Liver (tissue), 9 donors: ENCODE results near the gene KLHL2. TPM values are rescaled to one million over a fixed set of nuclear protein-coding genes. Genes with fewer than 3 reads are reported as not detected.

Experiments used
- DNase-seq: peaks from one replicate; pipeline ENCODE4 v3.0.0-alpha.2; 2017; ENCODE audit warnings: low spot score
- H3K27ac ChIP-seq, 2 donors: one replicate each; pipeline ENCODE4 v1.7.0; 2013; ENCODE audit warnings: inconsistent platforms in 2 of 2, low read length in 2 of 2, control low read depth in 1 of 2, low read depth in 1 of 2, mild to moderate bottlenecking in 1 of 2
- H3K27me3 ChIP-seq, 4 donors: one replicate each; pipeline versions ENCODE4 v1.6.1 to v1.7.0; 2013; ENCODE audit warnings: low read length in 3 of 4, inconsistent platforms in 1 of 4, mild to moderate bottlenecking in 1 of 4, moderate library complexity in 1 of 4; ENCODE audit not compliant: control insufficient read depth in 4 of 4, insufficient read depth in 4 of 4
- H3K36me3 ChIP-seq, 4 donors: one replicate each; pipeline versions ENCODE4 v1.6.1 to v1.7.0; 2013; ENCODE audit warnings: low read length in 3 of 4, mild to moderate bottlenecking in 3 of 4, low read depth in 1 of 4, moderate library complexity in 1 of 4; ENCODE audit not compliant: control insufficient read depth in 4 of 4, insufficient read depth in 3 of 4
- H3K4me1 ChIP-seq, 4 donors: one replicate each; pipeline versions ENCODE4 v1.6.1 to v1.7.0; 2013; ENCODE audit warnings: low read length in 3 of 4, mild to moderate bottlenecking in 3 of 4, moderate library complexity in 1 of 4; ENCODE audit not compliant: control insufficient read depth in 4 of 4, insufficient read depth in 4 of 4
- H3K4me3 ChIP-seq, 3 donors: one replicate each; pipeline versions ENCODE4 v1.6.1 to v1.7.0; 2013; ENCODE audit warnings: low read length in 3 of 3, control low read depth in 1 of 3, low read depth in 1 of 3, mild to moderate bottlenecking in 1 of 3
- H3K9ac ChIP-seq, 2 donors: one replicate each; pipeline ENCODE4 v1.7.0; 2013; ENCODE audit warnings: low read length in 2 of 2, mild to moderate bottlenecking in 2 of 2, moderate library complexity in 2 of 2, control low read depth in 1 of 2, low read depth in 1 of 2
- H3K9me3 ChIP-seq, 4 donors: one replicate each; pipeline versions ENCODE4 v1.6.1 to v1.7.0; 2013; ENCODE audit warnings: low read length in 3 of 4; ENCODE audit not compliant: control insufficient read depth in 4 of 4
- EGR1 ChIP-seq, 2 donors: IDR thresholded peaks; 2 replicates each; pipeline ENCODE4 v1.6.1; 2016 to 2018; ENCODE audit warnings: antibody characterized with exemption in 2 of 2, low read depth in 2 of 2
- FOXA1 ChIP-seq: IDR thresholded peaks from 2 replicates; pipeline ENCODE4 v1.6.1; 2016; ENCODE audit warnings: antibody characterized with exemption
- FOXA2 ChIP-seq: IDR thresholded peaks from 2 replicates; pipeline ENCODE4 v1.6.1; 2016; ENCODE audit warnings: antibody characterized with exemption
- HNF4A ChIP-seq, 2 donors: conservative IDR thresholded peaks; 2 replicates each; pipeline ENCODE4 v1.6.1; 2016; ENCODE audit warnings: antibody characterized with exemption in 2 of 2, mild to moderate bottlenecking in 2 of 2
- HNF4G ChIP-seq: IDR thresholded peaks from 2 replicates; pipeline ENCODE4 v1.6.1; 2016; ENCODE audit warnings: antibody characterized with exemption
- NR2F2 ChIP-seq: IDR thresholded peaks from 2 replicates; pipeline ENCODE4 v1.6.1; 2016; ENCODE audit warnings: antibody characterized with exemption
- RAD21 ChIP-seq, 2 donors: IDR thresholded peaks; 2 replicates each; pipeline ENCODE4 v1.6.1; 2016; ENCODE audit warnings: antibody characterized with exemption in 2 of 2, mild to moderate bottlenecking in 2 of 2
- RXRA ChIP-seq, 2 donors: IDR thresholded peaks; 2 replicates each; pipeline ENCODE4 v1.6.1; 2017 to 2018; ENCODE audit warnings: antibody characterized with exemption in 2 of 2, mild to moderate bottlenecking in 1 of 2
- WGBS: extraction: QIAGEN DNeasy Blood & Tissue Kit; methylation state at CpG from one replicate; pipeline ENCODE4 v1.1.7; 2013; 5-methylcytosine and 5-hydroxymethylcytosine counted together
- polyA plus RNA-seq, 2 donors: library from polyadenylated mRNA; stranded (reverse) in 1 of 2; unstranded in 1 of 2; fragments of 200-250 nt in 1 of 2; fragments of >200 nt in 1 of 2; fragmentation: Nextera tagmentation in 1 of 2; extraction: Ambion mirVana in 1 of 2; gene quantifications; one replicate each; pipeline versions ENCODE4 v1.2.1 to v1.2.3, GENCODE V29; 2013 to 2015
- total RNA-seq, 2 donors: library from RNA; depleted of rRNA; stranded (reverse); fragments of >200 nt; gene quantifications; one replicate each; pipeline ENCODE4 v1.2.3, GENCODE V29; 2014
- TF ChIP-seq, protein P1 (sequence below): IDR thresholded peaks from 2 replicates; pipeline ENCODE4 v1.6.1; 2016; ENCODE audit warnings: antibody characterized with exemption
- TF ChIP-seq, protein P2 (sequence below): IDR thresholded peaks from 2 replicates; pipeline ENCODE4 v1.6.1; 2016; ENCODE audit warnings: antibody characterized with exemption
- TF ChIP-seq, protein P3 (sequence below): fragments of 150-350 bp; IDR thresholded peaks from 2 replicates; pipeline ENCODE4 v1.5.1; 2017; ENCODE audit warnings: improper control_type of control experiment, low read depth, low read length; ENCODE audit not compliant: missing input control
- TF ChIP-seq, protein P4 (sequence below): IDR thresholded peaks from 2 replicates; pipeline ENCODE4 v1.6.1; 2016; ENCODE audit warnings: antibody characterized with exemption
- TF ChIP-seq, protein P5 (sequence below): IDR thresholded peaks from 2 replicates; pipeline ENCODE4 v1.6.1; 2016; ENCODE audit warnings: antibody characterized with exemption, mild to moderate bottlenecking
- donor health status: healthy.
- donor health status: healthy.
- donor health status: healthy.
- donor health status: healthy.
- donor health status: healthy.

The KLHL2 gene
- total and polyA plus RNA-seq, 4 donors: 10.0 to 37.9 (median 13.6) TPM

DNA sequence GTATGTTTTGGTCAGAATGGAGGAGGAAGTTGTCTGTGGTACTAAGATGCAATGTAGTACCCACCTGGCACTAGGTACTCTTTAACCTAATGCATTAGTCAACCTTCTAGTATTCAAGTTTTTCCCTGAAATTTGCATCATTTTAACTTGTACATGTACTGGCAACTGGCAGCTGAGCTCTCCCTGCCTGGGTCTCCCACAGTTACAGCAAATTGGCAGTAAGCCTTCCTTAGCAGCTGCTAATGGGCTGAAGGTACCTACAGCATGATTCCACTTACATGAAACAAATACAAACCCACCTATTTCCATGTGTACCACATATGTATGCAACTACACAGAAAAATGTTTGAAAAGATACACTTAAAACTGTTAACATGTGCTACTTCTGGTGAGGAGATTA is 8.1 kb upstream of the KLHL2 start:
- H3K36me3 ChIP-seq: no peaks in the 10 kb centered on the region
- peaks cover 2 to 7% (median 6%) of the 10 kb centered on the region in 4 donors for H3K4me1 ChIP-seq
- no peak overlapping the region for H3K27ac ChIP-seq
- no peaks in the 10 kb centered on the region for H3K9me3 ChIP-seq
- no peak for DNase-seq
- no peak overlapping the region for H3K9ac ChIP-seq
- no peak overlapping the region for H3K4me3 ChIP-seq
- TF ChIP-seq, protein P1, sequence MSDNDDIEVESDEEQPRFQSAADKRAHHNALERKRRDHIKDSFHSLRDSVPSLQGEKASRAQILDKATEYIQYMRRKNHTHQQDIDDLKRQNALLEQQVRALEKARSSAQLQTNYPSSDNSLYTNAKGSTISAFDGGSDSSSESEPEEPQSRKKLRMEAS: no peak
- TF ChIP-seq NR2F2 (no peak), FOXA1 (no peak), HNF4G (no peak), EGR1 (IDR thresholded peaks at IDR 0.05; ENCODE audit: low read depth in 2 of 2) (no peak)
- TF ChIP-seq, protein P2, sequence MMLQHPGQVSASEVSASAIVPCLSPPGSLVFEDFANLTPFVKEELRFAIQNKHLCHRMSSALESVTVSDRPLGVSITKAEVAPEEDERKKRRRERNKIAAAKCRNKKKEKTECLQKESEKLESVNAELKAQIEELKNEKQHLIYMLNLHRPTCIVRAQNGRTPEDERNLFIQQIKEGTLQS: no peak
- TF ChIP-seq, protein P3, sequence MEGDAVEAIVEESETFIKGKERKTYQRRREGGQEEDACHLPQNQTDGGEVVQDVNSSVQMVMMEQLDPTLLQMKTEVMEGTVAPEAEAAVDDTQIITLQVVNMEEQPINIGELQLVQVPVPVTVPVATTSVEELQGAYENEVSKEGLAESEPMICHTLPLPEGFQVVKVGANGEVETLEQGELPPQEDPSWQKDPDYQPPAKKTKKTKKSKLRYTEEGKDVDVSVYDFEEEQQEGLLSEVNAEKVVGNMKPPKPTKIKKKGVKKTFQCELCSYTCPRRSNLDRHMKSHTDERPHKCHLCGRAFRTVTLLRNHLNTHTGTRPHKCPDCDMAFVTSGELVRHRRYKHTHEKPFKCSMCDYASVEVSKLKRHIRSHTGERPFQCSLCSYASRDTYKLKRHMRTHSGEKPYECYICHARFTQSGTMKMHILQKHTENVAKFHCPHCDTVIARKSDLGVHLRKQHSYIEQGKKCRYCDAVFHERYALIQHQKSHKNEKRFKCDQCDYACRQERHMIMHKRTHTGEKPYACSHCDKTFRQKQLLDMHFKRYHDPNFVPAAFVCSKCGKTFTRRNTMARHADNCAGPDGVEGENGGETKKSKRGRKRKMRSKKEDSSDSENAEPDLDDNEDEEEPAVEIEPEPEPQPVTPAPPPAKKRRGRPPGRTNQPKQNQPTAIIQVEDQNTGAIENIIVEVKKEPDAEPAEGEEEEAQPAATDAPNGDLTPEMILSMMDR: no peak
- no peaks in the 10 kb centered on the region for H3K27me3 ChIP-seq

DNA sequence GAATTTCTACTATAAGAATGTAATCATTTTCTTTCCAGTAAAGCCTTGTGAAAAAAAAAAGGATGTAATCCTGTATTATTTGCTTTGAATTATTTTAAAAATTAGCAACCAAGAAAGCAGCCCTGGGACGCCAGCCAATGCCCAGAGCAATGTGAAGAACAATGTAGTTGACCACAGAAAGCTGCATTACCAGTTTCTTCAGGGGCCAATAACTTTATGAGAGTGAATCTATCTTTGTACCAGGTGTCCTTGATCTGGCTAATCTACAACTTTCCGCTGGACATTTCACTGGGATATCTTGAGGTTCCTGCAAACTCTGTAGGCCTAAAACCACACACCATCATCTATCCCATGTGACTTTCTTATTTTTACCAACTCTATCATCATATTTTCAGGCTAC is 7.6 kb upstream of the KLHL2 start:
- 91% methylated on average over 2 of the region's 2 CpGs for WGBS
- DNase-seq: no peak
- Histone ChIP-seq H3K27ac (no peak overlapping the region), H3K27me3 (no peaks in the 10 kb centered on the region), H3K4me3 (no peak overlapping the region), H3K9me3 (no peaks in the 10 kb centered on the region), H3K9ac (no peak overlapping the region), H3K4me1 (peaks cover 4 to 12% (median 9%) of the 10 kb centered on the region in 4 donors), H3K36me3 (no peaks in the 10 kb centered on the region)
- TF ChIP-seq, protein P1: no peak
- no peak for TF ChIP-seq FOXA2
- no peak for TF ChIP-seq NR2F2
- TF ChIP-seq HNF4G: no peak
- TF ChIP-seq, protein P4, sequence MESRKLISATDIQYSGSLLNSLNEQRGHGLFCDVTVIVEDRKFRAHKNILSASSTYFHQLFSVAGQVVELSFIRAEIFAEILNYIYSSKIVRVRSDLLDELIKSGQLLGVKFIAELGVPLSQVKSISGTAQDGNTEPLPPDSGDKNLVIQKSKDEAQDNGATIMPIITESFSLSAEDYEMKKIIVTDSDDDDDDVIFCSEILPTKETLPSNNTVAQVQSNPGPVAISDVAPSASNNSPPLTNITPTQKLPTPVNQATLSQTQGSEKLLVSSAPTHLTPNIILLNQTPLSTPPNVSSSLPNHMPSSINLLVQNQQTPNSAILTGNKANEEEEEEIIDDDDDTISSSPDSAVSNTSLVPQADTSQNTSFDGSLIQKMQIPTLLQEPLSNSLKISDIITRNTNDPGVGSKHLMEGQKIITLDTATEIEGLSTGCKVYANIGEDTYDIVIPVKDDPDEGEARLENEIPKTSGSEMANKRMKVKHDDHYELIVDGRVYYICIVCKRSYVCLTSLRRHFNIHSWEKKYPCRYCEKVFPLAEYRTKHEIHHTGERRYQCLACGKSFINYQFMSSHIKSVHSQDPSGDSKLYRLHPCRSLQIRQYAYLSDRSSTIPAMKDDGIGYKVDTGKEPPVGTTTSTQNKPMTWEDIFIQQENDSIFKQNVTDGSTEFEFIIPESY: no peak
- TF ChIP-seq, protein P5, sequence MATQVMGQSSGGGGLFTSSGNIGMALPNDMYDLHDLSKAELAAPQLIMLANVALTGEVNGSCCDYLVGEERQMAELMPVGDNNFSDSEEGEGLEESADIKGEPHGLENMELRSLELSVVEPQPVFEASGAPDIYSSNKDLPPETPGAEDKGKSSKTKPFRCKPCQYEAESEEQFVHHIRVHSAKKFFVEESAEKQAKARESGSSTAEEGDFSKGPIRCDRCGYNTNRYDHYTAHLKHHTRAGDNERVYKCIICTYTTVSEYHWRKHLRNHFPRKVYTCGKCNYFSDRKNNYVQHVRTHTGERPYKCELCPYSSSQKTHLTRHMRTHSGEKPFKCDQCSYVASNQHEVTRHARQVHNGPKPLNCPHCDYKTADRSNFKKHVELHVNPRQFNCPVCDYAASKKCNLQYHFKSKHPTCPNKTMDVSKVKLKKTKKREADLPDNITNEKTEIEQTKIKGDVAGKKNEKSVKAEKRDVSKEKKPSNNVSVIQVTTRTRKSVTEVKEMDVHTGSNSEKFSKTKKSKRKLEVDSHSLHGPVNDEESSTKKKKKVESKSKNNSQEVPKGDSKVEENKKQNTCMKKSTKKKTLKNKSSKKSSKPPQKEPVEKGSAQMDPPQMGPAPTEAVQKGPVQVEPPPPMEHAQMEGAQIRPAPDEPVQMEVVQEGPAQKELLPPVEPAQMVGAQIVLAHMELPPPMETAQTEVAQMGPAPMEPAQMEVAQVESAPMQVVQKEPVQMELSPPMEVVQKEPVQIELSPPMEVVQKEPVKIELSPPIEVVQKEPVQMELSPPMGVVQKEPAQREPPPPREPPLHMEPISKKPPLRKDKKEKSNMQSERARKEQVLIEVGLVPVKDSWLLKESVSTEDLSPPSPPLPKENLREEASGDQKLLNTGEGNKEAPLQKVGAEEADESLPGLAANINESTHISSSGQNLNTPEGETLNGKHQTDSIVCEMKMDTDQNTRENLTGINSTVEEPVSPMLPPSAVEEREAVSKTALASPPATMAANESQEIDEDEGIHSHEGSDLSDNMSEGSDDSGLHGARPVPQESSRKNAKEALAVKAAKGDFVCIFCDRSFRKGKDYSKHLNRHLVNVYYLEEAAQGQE: no peak
- no peak for TF ChIP-seq HNF4A (conservative IDR thresholded peaks at IDR 0.05)
- TF ChIP-seq EGR1 (IDR thresholded peaks at IDR 0.05; ENCODE audit: low read depth in 2 of 2): no peak
- TF ChIP-seq RAD21 (IDR thresholded peaks at IDR 0.05): no peak
- no peak for TF ChIP-seq RXRA (IDR thresholded peaks at IDR 0.05)
